ENCODE measurements around the gene RPP40.

The RPP40 gene

DNA sequence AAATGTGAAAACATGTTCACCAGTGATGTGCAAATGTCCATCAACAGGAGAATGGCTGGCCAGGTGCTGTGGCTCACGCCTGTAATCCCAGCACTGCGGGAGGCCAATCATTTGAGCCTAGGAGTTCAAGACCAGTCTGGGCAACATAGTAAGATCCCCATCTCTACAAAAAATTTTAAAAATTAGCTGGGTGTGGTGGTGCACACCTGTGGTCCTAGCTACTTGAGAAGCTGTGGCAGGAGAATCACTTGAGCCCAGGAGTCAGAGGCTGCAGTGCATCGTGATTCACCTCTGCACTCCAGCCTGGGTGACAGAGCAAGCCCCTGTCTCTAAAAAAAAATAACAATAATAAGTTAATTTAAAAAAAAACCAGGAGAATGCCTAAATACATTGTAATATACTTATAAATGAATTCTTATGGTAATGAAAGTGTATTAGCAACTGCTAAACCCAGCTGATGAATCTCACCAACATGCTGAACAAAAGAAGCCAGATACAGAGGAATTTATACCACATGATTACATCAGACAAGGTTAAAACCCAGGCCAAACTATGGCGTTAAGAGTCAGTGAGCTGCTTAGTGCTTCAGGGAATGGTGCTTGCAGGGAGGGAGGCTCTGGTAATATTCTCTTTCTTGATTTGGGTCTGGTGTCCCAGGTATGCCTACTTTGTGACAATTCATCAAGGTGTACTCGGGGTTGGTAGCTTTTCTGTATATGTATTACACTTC lies 36.4 kb downstream of the RPP40 start:
- DNase-seq: no peak

DNA sequence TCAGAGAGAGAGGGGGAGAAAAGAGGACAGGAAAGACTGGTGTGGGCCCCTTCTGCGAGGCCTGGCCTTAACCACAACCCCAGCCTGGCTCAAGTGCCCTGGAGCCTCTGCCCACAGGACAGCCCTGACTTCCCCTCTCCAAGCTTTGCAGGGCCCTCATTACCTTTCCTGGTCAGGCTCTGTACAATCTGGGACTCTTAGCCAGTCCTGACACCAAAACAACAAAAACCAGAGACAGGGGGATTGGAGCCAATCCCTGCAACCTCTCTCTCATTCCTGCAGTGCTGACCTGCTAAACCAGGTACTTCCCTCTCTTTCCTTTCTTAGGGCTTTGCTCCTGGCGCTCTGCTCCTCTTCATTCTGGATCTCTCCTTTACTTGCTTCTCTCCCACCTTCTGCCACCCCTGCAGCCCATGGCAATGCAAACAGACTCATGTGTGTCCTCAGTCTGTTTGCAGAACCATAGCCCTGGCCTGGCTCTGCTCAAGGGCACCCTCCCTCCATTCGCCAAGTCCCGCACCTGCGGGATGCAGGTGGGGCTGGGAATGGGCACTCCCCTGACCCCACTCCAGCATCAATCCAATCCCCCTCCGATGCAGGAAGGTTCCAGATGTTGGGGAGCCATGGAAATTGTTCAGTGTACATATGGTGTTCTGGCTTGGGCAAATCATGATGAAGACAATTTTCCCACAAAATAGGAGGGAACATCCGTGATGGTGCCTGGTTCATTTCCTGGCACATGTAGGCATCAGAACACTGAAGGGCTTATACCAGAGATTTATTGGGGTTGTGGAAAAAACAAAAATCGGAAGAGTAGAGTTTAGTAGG lies 38.1 kb downstream of the RPP40 start:
- DNase-seq: no peak

DNA sequence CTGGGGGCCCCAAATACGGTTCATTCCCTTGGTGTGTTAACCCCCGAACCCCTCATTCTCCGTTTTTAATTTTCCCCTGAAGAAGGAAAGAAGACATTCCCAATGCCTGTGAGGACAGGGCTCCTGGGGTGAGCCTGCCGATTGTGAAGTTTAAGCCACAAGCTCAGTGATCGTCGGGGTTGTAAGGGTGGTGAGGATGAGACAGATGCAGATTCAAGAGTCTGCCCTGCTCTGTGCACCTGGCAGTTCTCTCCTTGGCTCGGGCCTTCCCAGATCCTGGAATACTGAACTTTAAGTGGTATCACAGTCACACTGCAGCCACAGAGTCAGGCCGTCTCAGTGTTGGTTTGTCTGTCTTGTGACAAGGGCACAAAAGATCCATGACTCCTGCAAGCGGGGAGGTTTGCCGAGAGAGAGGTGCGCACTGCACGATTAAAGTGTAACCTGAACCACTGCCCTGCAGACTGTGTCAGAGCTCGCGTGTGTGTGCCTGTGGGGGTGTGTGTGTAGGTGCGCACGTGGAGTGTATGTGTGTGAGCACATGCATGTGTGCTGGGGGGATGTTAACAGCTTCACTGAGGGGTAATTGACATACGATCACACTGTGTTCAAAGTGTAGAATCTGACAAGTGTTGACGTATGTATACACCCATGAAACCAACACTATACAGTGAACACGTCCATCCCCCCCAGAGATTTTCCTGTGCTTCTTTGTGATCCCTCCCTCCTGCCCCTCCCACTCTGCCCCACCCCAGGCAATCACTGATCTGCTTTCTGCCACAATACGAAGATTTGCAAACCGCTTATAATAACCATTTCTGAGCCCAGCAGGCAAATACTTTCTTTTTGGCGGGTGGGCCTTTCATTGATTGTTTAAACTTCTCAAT lies 38.9 kb downstream of the RPP40 start:
- no peak for DNase-seq

DNA sequence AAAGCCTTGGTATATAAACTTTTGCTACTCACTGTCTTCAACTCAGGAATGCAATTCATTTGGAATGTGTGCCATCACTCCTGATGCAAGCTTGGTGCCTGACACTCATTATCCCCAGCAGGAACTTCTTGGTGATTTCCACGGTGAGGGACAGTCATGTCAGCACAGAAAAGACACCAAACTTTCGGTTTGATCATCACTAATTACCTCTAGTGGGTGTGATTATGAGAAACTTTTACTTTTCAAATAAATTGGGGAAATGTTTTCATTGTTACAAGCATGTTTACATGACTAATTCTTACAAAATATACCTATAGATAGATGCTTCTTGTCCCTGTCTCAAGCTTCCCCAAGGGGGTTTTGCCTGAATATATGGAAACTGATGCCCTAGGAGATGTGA lies 40.9 kb downstream of the RPP40 start:
- DNase-seq: no peak

DNA sequence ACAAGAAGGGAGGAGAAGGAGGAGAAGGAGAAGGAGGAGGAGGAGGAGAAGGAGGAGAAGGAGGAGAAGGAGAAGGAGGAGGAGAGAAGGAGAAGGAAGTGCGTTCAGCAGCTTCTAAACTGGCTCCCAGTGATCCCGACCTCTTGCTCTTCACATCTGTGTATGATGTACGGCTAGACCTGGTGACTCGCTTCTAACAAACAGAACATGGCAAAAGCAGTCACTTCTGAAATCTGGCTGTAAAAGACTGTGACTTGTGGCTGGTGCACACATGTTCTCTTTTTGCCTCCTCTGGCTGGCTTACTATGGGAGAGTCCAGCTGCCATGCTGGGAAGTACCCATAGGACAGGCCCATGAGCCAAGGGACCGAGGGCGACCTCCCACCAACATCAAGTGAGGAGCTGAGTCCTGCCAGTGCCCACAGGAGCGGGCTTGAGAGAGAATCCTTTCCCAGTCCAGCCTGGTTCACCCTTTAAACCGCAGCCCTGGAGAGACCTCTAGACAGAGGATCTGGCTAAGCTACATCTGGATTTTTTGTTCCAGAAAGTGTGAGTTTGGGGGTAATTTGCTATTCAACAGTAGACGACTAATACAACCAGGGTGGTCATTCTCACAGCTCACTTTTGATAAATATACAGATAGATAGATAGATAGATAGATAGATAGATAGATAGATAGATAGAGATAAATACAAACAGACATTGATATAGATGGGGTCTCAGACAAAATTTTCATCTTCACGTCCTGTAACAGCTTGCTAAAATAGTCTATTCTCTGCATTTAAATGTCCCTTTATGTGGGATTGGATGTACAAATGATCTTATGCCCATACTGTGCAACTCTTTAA lies 42.3 kb downstream of the RPP40 start:
- DNase-seq: no peak

DNA sequence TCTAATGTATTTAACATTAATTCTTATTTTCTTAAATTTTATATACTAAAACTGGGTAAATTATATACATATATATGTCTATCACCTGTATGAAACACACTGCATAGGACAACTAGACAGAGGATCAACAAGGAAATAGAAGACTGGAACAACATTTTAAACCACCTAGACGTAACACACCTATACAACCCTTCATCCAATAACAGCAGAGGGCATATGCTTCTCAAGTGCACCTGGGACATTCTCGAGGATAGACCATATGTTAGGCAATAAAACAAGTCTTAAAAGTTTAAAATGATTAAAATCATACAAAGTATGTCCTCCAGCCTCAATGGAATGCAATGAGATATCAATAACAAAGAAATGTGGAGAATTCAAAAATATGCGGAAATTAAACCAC lies 45.2 kb downstream of the RPP40 start:
- no peak for DNase-seq

DNA sequence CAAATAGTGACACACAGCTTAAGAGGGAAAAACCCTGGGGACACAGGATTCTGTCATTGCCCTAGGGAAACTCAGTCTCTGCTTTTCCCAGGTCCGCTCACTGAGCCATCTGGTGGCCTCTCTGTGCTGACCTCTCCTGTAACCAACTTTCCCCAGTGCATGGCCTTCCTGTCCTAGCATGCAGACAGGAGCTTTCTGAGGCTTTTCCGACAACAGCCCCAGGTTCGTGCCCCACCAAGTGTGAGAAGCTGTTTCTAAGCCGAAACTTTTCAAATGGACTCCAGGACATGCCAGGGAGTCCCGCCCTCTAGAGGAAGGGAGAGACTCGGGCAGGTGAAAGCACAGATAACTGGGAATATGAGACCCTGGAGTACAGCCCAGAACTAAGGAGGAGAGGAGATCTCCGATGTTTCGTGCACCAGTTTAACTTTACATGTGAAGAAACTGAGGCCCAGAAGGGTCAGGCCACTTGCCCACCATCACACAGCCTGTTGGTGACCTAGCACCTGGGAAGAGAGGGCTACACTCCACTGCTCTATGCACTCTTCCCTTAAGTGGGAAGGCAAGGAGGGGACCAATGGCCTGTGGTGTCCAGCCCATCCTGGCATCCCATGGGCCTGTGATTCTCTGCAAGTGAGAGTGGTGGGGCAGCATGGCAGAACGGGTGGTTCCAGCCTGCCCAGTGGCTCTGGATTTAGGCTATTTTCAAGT lies 46.2 kb downstream of the RPP40 start:
- no peak for DNase-seq

DNA sequence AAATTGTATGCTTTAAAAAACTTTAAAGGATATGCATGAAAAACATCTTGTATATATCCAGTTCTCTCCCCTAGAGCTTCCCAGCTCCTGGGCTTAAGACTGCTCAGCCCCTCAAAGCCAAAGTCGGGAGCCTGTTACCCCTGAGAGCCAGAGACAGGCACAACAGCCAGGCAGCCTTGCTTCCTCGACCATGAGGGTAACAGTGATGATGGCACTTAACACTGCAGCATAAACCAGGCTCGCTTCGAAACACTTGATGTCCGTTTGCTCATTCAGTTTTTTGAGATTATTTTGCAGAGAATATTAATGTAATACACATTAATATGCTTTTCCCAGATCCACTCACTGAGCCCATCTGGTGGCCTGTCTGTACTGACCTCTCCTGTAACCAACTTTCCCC lies 47.2 kb downstream of the RPP40 start:
- no peak for DNase-seq

DNA sequence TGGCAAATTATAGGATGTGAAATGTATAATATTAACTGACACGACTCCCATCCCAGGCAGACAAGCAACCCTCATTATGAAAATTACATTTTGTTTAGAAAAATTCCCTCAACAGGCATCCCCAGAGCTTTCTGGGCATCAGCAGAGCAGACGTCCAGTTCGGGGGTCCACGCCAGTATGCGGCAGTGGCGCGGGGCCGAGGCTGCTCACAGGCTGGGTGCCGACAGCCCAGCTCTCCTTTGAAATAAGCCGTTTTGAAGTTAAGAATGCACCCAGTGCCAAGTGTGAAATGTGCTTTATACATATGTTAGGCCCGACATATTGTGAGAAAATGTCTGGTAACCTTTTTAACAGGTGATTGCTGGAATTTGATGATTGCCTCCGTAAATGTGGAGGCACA lies 50.4 kb downstream of the RPP40 start:
- no peak for DNase-seq

DNA sequence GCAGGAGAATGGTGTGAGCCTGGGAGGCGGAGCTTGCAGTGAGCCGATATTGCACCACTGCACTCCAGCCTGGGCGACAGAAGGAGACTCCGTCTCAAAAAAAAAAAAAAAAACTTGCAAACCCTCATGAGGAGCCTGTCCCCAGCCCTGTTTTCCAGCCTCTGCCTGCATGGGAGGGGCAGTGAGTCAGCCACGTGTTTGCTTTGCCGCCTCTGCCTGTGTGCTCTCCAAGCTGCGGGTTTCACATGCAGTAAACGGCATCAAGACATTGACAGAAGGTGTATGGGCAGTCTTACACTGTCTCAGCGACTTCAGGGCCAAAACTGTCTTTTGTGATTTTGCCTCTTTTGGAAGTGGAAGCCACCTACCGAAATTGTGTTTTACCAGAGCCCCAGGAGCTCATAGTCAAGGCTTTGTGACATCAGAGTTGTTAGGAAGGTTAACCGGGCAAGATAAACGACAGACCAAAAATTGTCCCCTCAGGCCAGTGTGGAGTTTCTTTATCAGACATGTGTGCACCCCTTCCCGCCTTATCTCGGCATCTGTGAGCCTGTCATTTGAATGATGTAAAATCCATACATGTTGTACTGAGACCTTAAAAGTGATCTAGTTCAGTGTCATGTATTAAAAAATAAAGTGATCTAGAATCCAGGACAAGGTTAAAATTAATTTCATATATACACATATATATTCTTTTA lies 52.9 kb downstream of the RPP40 start:
- no peak for DNase-seq

DNA sequence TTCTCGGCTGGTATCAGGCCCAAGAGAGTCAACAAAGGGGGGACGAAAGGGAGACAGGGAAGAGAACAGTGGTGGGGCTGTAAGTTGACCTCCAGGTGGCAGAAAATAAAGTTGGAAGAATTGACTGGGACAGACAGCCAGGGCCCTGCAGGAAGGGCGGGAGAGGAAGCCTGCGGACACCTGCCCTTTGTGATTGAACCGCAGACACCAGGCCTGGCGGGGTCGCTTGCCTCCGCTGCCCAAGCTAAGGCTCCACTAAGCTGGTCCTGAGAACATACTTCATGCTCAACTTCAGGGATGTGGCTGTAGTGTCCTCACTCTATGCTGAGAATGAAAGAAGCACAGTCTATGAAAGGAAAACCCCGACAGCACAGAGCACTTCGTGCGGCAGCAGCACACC lies 53.8 kb downstream of the RPP40 start:
- DNase-seq: no peak

DNA sequence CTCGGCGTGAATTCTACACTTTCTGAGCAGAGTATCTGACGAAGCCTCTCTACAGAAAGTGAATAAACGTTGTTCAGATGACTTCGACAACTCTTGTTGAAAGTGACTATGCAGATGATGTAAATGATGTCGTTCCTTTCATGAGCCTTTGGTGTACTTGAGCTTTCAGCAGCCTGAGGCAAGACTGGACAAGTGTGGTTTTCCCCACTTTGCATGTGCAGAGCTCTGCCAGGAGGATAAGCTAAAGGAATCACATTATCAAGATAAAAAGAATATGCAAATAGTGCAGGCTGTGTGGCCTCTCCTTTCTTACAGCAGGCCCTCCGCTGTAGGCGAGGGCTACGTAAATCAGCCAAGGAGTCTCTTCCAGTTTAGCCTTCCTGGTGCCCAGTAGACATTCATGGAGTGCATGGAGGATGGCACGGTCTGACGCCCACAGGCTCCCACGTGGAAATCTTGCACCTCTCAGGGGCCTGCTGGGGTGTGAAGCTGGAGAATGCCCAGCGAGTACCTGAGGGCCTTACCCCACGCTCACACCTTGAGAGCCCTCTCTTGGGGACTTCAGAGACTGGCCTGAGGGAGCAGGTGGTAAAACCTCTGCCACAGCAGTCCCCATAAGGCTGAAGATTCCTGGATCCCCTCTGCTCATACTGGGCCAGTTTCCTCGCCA lies 54.9 kb downstream of the RPP40 start:
- peak; percentile 2 for DNase-seq

DNA sequence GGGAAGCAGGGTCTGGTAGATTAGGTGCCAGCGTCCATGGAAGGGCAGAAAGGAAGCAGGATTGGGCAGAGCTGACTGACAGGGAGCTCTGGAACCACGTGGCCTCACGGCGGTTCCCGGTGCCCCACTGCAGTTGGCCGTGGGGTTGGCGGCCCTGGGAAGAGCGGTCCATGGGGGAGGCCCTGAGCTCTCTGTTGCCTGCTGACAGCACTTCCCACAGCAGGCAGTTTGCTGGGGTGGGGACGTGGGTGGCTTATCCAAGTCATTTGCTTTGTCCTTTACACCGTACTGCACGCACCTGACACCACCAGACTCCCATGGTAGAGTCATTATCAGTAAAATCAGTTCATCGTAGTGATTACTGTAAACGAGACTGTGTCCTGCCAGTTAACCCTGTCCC lies 56.1 kb downstream of the RPP40 start:
- DNase-seq: no peak

DNA sequence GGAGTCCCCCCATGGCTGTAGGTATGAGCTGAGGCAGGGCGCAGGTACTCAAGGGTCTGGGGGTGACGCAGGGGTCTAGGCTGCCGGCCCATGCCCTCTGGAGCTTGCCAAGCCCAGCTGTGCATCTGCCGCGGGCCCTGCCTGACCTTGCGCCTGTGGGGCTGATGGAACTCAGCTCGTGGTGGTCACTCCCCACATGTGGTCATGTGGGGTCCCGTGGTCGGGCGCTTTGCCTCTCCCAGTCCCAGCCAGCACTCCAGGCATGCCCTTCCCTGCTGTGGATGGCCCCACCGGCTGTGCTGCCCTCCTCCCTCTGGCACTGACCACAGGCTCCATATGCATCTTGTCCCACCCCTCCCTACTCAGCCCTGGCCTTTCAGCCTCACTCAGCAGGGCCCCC lies 57.3 kb downstream of the RPP40 start:
- DNase-seq: no peak
